Measurements from ENCODE around the gene UNC13A.

DNA sequence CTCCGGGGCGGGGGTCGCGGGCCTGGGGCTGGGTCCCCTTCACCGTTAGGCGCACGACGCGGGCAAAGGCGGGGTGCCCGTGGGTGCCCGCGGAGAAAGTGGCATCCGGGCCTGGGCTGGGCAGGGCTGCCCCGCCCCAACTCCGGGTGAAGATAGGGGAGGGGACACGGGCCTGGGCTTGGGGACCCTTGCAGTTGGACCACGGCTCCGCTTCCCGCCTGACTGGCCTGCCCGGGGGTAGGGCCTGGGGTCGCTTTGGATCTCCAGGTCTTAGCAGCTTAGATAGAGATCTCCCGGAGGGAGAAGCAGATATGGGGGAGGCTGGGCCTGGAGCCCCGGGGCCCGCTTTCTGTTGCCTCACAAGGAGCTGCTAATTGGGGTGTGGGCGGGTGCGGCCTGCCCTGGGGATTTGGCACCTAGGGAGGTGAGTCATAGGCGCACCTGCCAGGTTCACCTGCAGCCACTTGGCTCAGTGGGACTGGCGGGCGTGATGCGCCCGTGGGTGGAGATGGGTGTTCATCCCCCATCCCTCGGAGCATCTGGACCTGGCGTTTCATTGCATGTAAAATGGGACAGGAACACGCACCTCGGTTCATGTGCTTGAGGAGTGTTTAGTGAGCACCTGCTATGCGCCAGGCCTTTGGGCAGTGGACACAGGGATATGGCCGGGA lies 31.7 kb upstream of the UNC13A start:
- TF ChIP-seq, protein P1, sequence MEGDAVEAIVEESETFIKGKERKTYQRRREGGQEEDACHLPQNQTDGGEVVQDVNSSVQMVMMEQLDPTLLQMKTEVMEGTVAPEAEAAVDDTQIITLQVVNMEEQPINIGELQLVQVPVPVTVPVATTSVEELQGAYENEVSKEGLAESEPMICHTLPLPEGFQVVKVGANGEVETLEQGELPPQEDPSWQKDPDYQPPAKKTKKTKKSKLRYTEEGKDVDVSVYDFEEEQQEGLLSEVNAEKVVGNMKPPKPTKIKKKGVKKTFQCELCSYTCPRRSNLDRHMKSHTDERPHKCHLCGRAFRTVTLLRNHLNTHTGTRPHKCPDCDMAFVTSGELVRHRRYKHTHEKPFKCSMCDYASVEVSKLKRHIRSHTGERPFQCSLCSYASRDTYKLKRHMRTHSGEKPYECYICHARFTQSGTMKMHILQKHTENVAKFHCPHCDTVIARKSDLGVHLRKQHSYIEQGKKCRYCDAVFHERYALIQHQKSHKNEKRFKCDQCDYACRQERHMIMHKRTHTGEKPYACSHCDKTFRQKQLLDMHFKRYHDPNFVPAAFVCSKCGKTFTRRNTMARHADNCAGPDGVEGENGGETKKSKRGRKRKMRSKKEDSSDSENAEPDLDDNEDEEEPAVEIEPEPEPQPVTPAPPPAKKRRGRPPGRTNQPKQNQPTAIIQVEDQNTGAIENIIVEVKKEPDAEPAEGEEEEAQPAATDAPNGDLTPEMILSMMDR (IDR thresholded peaks at IDR 0.05; ENCODE audit: low read depth, low read length): no peak
- no peak for TF ChIP-seq POLR2A (IDR thresholded peaks at IDR 0.05; ENCODE audit: extremely low read depth, insufficient read length)

Measured in NB4 (cell line).